Gastroesophageal sphincter (tissue), 4 donors: ENCODE measurements around the gene CPED1. TPM values are rescaled to one million over a fixed set of nuclear protein-coding genes. Genes with fewer than 3 reads are reported as not detected.

ENCODE experiments used
- ATAC-seq: fragments of 150-250 bp; one replicate; pipeline ENCODE4 v1.9.1; 2016; ENCODE audit warnings: mild to moderate bottlenecking, moderate library complexity
- H3K27ac ChIP-seq, 4 donors: fragments of 200-600 bp; sonication (generic) in 3 of 4; 1 replicate in 3 of 4; 2 replicates in 1 of 4; pipeline ENCODE4 v1.5.1; 2016 to 2019
- H3K27me3 ChIP-seq: fragments of 200-600 bp; sonication (generic); one replicate; pipeline ENCODE4 v1.5.1; 2019
- H3K36me3 ChIP-seq, 2 donors: fragments of 200-600 bp; sonication (generic); one replicate each; pipeline ENCODE4 v1.5.1; 2019; ENCODE audit warnings: control low read depth in 1 of 2
- H3K4me1 ChIP-seq, 3 donors: fragments of 200-600 bp; sonication (generic); 1 replicate in 2 of 3; 2 replicates in 1 of 3; pipeline ENCODE4 v1.5.1; 2016 to 2019; ENCODE audit warnings: control low read depth in 2 of 3
- H3K4me3 ChIP-seq, 2 donors: fragments of 200-600 bp; sonication (generic); one replicate each; pipeline ENCODE4 v1.5.1; 2019; ENCODE audit warnings: mild to moderate bottlenecking in 1 of 2, moderate library complexity in 1 of 2
- H3K9me3 ChIP-seq, 3 donors: fragments of 200-600 bp; sonication (generic); one replicate each; pipeline ENCODE4 v1.5.1; 2017 to 2019; ENCODE audit warnings: control low read depth in 2 of 3
- EP300 ChIP-seq: sonication (generic); formaldehyde crosslinking; IDR thresholded peaks from one replicate; pipeline ENCODE4 v1.6.1; 2017; ENCODE audit warnings: antibody characterized with exemption, mild to moderate bottlenecking
- POLR2A ChIP-seq, 2 donors: fragments of 450-650 bp; IDR thresholded peaks; one replicate each; pipeline ENCODE4 v1.6.1; 2017; ENCODE audit warnings: antibody characterized with exemption in 2 of 2, mild to moderate bottlenecking in 2 of 2, moderate library complexity in 1 of 2
- POLR2AphosphoS5 ChIP-seq: sonication (generic); formaldehyde crosslinking; IDR thresholded peaks from one replicate; pipeline ENCODE4 v1.6.1; 2017; ENCODE audit warnings: antibody characterized with exemption
- WGBS, 2 donors: methylation state at CpG; one replicate each; pipeline ENCODE4 v1.1.5; 2018; ENCODE audit warnings: low coverage in 1 of 2; 5-methylcytosine and 5-hydroxymethylcytosine counted together
- total RNA-seq, 4 donors: library from RNA; depleted of rRNA; stranded (reverse); fragments of >200 nt; gene quantifications; one replicate each; pipeline ENCODE4 v1.1.0, GENCODE V29; 2016
- TF ChIP-seq, protein P1 (sequence below), 4 experiments: fragments of 200-600 bp in 2 of 4; fragments of 450-650 bp in 2 of 4; sonication (generic) in 1 of 4; IDR thresholded peaks; one replicate each; pipeline ENCODE4 v1.5.1; 2017 to 2019; ENCODE audit warnings: antibody characterized with exemption in 4 of 4, mild to moderate bottlenecking in 2 of 4, moderate library complexity in 2 of 4

Gene CPED1
- total RNA-seq, 4 donors from 2014 or later, result 35.1 to 97.7 (median 60.5) TPM

DNA sequence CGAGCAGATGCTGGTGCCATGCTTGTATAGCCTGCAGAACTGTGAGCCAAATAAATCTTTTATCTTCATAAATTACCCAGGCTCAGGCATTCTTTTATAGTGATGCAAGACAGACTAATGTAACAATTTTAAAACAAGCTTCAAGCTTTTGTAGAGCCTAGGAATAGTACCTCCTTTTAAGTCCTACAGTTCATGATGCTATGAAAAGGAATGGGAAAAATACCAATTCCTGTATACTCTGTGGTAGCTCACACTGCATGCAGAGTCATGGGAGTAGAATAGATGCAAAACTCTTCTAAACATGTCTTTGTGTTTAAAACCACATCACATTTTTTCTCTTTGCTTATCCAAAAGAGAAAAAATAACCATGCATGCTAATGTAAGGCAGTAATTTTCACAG, 273.7 kb downstream of the CPED1 start:
- Histone ChIP-seq H3K4me1 (no peaks in the 10 kb centered on the region), H3K36me3 (peaks cover 0 to 15% of the 10 kb centered on the region in 2 donors), H3K9me3 (no peaks in the 10 kb centered on the region), H3K27ac (no peak overlapping the region), H3K4me3 (no peak overlapping the region), H3K27me3 (no peaks in the 10 kb centered on the region)
- ATAC-seq, result no peak
- 63 to 100% methylated on average over 1 of the region's 1 CpG for WGBS, 2 donors
- TF ChIP-seq EP300 (no peak), POLR2A (IDR thresholded peaks at IDR 0.05) (no peak), POLR2AphosphoS5 (no peak)
- TF ChIP-seq, protein P1, sequence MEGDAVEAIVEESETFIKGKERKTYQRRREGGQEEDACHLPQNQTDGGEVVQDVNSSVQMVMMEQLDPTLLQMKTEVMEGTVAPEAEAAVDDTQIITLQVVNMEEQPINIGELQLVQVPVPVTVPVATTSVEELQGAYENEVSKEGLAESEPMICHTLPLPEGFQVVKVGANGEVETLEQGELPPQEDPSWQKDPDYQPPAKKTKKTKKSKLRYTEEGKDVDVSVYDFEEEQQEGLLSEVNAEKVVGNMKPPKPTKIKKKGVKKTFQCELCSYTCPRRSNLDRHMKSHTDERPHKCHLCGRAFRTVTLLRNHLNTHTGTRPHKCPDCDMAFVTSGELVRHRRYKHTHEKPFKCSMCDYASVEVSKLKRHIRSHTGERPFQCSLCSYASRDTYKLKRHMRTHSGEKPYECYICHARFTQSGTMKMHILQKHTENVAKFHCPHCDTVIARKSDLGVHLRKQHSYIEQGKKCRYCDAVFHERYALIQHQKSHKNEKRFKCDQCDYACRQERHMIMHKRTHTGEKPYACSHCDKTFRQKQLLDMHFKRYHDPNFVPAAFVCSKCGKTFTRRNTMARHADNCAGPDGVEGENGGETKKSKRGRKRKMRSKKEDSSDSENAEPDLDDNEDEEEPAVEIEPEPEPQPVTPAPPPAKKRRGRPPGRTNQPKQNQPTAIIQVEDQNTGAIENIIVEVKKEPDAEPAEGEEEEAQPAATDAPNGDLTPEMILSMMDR (IDR thresholded peaks at IDR 0.05), result no peak

DNA sequence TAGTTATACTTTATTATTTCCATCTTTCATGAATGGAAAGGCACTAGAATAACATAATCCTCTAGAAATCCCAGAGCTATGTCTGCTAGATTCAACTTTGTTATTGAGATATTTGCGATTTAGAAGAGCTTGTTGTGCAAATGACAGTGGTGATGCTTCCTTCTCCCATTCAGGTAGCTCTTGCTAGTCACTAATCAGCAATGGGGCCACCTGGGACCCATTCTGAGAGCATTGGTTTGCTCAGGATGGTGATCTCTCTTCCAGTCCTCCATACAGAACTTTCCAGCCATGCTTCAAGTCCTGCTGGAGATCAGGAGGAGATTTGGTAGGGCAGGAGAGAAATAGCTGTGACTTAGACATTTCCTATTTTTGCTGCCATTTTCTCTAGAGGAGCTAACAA, 274.5 kb downstream of the CPED1 start:
- Histone ChIP-seq H3K4me1 (no peaks in the 10 kb centered on the region), H3K4me3 (no peak overlapping the region), H3K27me3 (no peaks in the 10 kb centered on the region), H3K27ac (no peak overlapping the region), H3K9me3 (no peaks in the 10 kb centered on the region), H3K36me3 (peaks cover 0 to 22% of the 10 kb centered on the region in 2 donors)
- TF ChIP-seq POLR2A (IDR thresholded peaks at IDR 0.05) (no peak), EP300 (no peak), POLR2AphosphoS5 (no peak)
- TF ChIP-seq, protein P1 (IDR thresholded peaks at IDR 0.05), result no peak
- ATAC-seq, result no peak
- 94 to 100% methylated on average over 1 of the region's 1 CpG for WGBS, 2 donors

DNA sequence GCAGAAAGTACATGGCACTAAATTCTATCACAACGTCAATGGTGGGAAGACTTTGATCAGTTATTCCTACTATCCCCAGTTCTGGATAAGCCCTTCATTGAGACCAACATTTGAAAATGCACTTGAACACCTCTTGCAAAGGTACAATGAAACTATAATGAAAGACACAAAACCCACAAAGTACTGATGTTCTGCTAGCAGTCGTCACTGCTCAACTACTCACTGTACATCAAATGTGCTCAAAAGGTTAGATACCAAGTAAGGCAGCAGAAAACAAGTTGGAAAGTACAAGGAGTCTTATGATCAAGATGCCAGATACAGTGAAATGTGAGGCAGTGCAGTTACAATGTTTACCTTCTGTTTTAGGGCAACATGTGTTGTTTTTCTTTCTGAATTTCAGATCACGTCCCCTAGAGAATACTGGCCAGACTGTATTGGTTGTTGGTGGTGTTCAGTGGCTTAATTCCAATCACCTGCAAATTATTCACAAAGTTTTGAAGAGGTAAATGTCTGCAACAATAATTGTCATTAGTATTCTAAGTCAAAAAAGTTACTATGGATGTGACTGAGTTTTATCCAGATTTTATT, 277.9 kb downstream of the CPED1 start:
- TF ChIP-seq, protein P1 (IDR thresholded peaks at IDR 0.05), result no peak
- TF ChIP-seq POLR2A (IDR thresholded peaks at IDR 0.05), result no peak
- no peak for TF ChIP-seq POLR2AphosphoS5
- no peak for TF ChIP-seq EP300
- ATAC-seq, result no peak
- no peaks in the 10 kb centered on the region for H3K4me1 ChIP-seq
- 87 to 89% methylated on average over 2 to 3 of the region's 3 CpGs for WGBS, 2 donors
- H3K9me3 ChIP-seq, result no peaks in the 10 kb centered on the region
- no peak overlapping the region for H3K27ac ChIP-seq
- peaks cover 0 to 43% of the 10 kb centered on the region in 2 donors for H3K36me3 ChIP-seq
- no peak overlapping the region for H3K4me3 ChIP-seq
- no peaks in the 10 kb centered on the region for H3K27me3 ChIP-seq

DNA sequence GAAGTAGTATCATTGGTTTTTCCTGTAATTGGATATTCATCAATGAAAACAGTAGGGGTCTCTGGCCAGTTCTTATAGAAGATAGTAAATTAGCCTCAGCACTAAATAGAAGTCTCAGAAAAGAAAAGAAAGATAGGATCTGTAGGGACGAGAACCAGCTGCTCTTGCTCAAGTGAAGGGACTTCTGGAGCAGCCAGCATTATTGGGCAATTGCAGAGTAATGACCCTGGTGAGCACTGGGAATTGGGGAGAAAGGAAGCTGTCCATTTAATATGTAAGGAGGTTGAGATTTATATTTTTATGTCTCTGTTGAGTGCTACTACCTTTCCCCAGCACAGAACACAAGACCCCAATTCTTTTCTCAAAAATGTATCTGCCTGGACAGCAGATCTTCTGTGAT, 279.1 kb downstream of the CPED1 start:
- no peak for ATAC-seq
- Histone ChIP-seq H3K4me3 (no peak overlapping the region), H3K27me3 (no peaks in the 10 kb centered on the region), H3K4me1 (no peaks in the 10 kb centered on the region), H3K9me3 (no peaks in the 10 kb centered on the region), H3K36me3 (peaks cover 0 to 55% of the 10 kb centered on the region in 2 donors), H3K27ac (no peak overlapping the region)
- 17 to 55% methylated on average over 1 of the region's 1 CpG for WGBS, 2 donors
- TF ChIP-seq POLR2A (IDR thresholded peaks at IDR 0.05) (no peak), EP300 (no peak), POLR2AphosphoS5 (no peak)
- TF ChIP-seq, protein P1 (IDR thresholded peaks at IDR 0.05), result no peak

DNA sequence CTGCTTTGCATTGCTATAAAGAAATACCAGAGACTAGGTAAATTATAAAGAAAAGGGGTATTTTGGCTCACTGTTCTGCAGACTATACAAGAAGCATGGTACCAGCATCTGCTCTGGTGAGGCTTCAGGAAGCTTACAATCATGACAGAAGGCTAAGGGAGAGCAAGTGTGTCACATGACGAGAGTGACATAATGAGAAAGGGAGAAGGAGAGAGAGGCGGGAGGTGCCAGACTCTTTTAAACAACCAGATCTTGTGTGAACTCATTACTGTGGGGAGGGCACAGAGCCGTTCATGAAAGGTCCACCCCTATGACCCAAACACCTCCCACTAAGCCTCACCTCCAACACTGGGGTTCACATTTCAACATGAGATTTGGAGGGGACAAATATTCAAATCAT, 281.3 kb downstream of the CPED1 start:
- Histone ChIP-seq H3K27me3 (no peaks in the 10 kb centered on the region), H3K36me3 (peaks cover 0 to 71% of the 10 kb centered on the region in 2 donors), H3K27ac (no peak overlapping the region), H3K4me3 (no peak overlapping the region), H3K9me3 (no peaks in the 10 kb centered on the region), H3K4me1 (no peaks in the 10 kb centered on the region)
- no peak for ATAC-seq
- TF ChIP-seq, protein P1 (IDR thresholded peaks at IDR 0.05), result no peak
- TF ChIP-seq EP300, result no peak
- no peak for TF ChIP-seq POLR2A (IDR thresholded peaks at IDR 0.05)
- no peak for TF ChIP-seq POLR2AphosphoS5
- 90 to 100% methylated on average over 2 to 3 of the region's 3 CpGs for WGBS, 2 donors
